HCT116 (cell line): ENCODE results near the gene FOXK1. TPM values are rescaled to one million over a fixed set of nuclear protein-coding genes. Genes with fewer than 3 reads are reported as not detected.

Experiments used
- ATAC-seq: fragments of 200-7000 bp; cut with Tn5 transposase; 2 replicates; pipeline ENCODE4 v1.9.1; 2020; ENCODE audit warnings: mild to moderate bottlenecking, moderate library complexity
- BruUV-seq: library from RNA; stranded (reverse); fragments of 400-500 nt; replicated peaks from 2 replicates; lab custom pipeline; 2021; lab: Mats Ljungman, UMichigan
- CTCF ChIA-PET: fragments of 300-600 bp; sonication (Branson Sonifier 250); formaldehyde crosslinking; loops from one replicate; lab custom pipeline; 2021; ENCODE audit warnings: antibody characterized with exemption; lab: Charles Lee
- POLR2A ChIA-PET: fragments of 300-600, 350-600 bp; sonication (Branson Sonifier 250); formaldehyde crosslinking; loops from one replicate; lab custom pipeline; 2021; ENCODE audit warnings: antibody characterized with exemption; lab: Charles Lee
- RAD21 ChIA-PET, 2 experiments: fragments of 300-600 bp; sonication (Branson Sonifier 250); formaldehyde crosslinking; loops; one replicate each; lab custom pipeline; 2023; ENCODE audit warnings: low total read pairs in 2 of 2; ENCODE audit not compliant: uncharacterized antibody in 2 of 2, unreplicated experiment in 2 of 2, low non-redundant PET in 1 of 2; lab: Charles Lee
- DNase-seq: peaks from one replicate; pipeline ENCODE4 v3.0.0-alpha.2; 2010; ENCODE audit warnings: low read depth, low spot score
- H2AFZ ChIP-seq: fragments of 200-600 bp; shearing (Covaris generic), sonication (generic); 2 replicates; pipeline ENCODE4 v1.6.1; 2017; ENCODE audit warnings: low read depth, mixed run types, mixed read lengths, antibody characterized with exemption, low read length; ENCODE audit not compliant: poor library complexity, severe bottlenecking
- H3K27ac ChIP-seq: 2 replicates; pipeline ENCODE4 v1.5.1; 2012; ENCODE audit warnings: low read depth, low read length
- H3K27me3 ChIP-seq: fragments of 200-600 bp; sonication (generic); 2 replicates; pipeline ENCODE4 v1.6.1; 2016; ENCODE audit warnings: mixed run types, low read length, mixed read lengths; ENCODE audit not compliant: insufficient read depth
- H3K36me3 ChIP-seq, 2 experiments: fragments of 200-500 bp in 1 of 2; fragments of 200-600 bp in 1 of 2; sonication (Bioruptor generic) in 1 of 2; sonication (generic) in 1 of 2; 2 replicates each; pipeline versions ENCODE4 v1.5.1 to v1.6.1; 2014 to 2016; ENCODE audit warnings: low read length in 2 of 2, inconsistent platforms in 1 of 2, mixed read lengths in 1 of 2, mixed run types in 1 of 2; ENCODE audit not compliant: insufficient read depth in 2 of 2, control insufficient read depth in 1 of 2
- H3K4me1 ChIP-seq, 2 experiments: fragments of 200-600 bp in 1 of 2; sonication (generic) in 1 of 2; 2 replicates each; pipeline versions ENCODE4 v1.5.1 to v1.6.1; 2012 to 2017; ENCODE audit warnings: low read length in 2 of 2, inconsistent platforms in 1 of 2, mild to moderate bottlenecking in 1 of 2, mixed read lengths in 1 of 2, mixed run types in 1 of 2, moderate library complexity in 1 of 2; ENCODE audit not compliant: insufficient read depth in 2 of 2, control insufficient read depth in 1 of 2
- H3K4me2 ChIP-seq: fragments of 200-600 bp; sonication (generic); 2 replicates; pipeline ENCODE4 v1.6.1; 2017; ENCODE audit warnings: mixed run types, low read length, mixed read lengths
- H3K4me3 ChIP-seq, 2 experiments: fragments of 200-600 bp in 1 of 2; sonication (generic) in 1 of 2; replicated peaks in 1 of 2; 2 replicates each; pipeline ENCODE4 v1.5.1; 2011 to 2016; ENCODE audit warnings: low read length in 2 of 2, control low read depth in 1 of 2, low read depth in 1 of 2, mild to moderate bottlenecking in 1 of 2, mixed read lengths in 1 of 2, mixed run types in 1 of 2
- H3K79me2 ChIP-seq: fragments of 200-600 bp; sonication (generic); 2 replicates; pipeline ENCODE4 v1.6.1; 2017; ENCODE audit warnings: mild to moderate bottlenecking, mixed run types, low read length, moderate library complexity, mixed read lengths; ENCODE audit not compliant: insufficient read depth
- H3K9ac ChIP-seq: fragments of 200-600 bp; sonication (generic); 2 replicates; pipeline ENCODE4 v1.6.1; 2016; ENCODE audit warnings: low read length, mixed read lengths
- H3K9me2 ChIP-seq: fragments of 200-600 bp; sonication (generic), shearing (Covaris generic); 2 replicates; pipeline ENCODE4 v1.6.1; 2017; ENCODE audit warnings: mixed run types, mild to moderate bottlenecking, moderate library complexity; ENCODE audit not compliant: insufficient read depth
- H3K9me3 ChIP-seq, 2 experiments: fragments of 200-500 bp in 1 of 2; fragments of 200-600 bp in 1 of 2; sonication (Bioruptor generic) in 1 of 2; sonication (generic) in 1 of 2; 2 replicates each; pipeline ENCODE4 v1.6.1; 2014 to 2017; ENCODE audit warnings: low read length in 2 of 2, mixed read lengths in 2 of 2, inconsistent platforms in 1 of 2, low read depth in 1 of 2, mild to moderate bottlenecking in 1 of 2, mixed run types in 1 of 2, moderate library complexity in 1 of 2; ENCODE audit not compliant: control insufficient read depth in 1 of 2, insufficient read depth in 1 of 2
- H4K20me1 ChIP-seq: fragments of 200-600 bp; sonication (generic), shearing (Covaris generic); 2 replicates; pipeline ENCODE4 v1.6.1; 2017; ENCODE audit warnings: mixed run types, mild to moderate bottlenecking, moderate library complexity; ENCODE audit not compliant: insufficient read depth
- ATF3 ChIP-seq: IDR thresholded peaks from 2 replicates; pipeline ENCODE4 v1.6.1; 2012
- CBX3 ChIP-seq: IDR thresholded peaks from 2 replicates; pipeline ENCODE4 v1.6.1; 2012; ENCODE audit warnings: low read depth
- FOSL1 ChIP-seq: IDR thresholded peaks from 2 replicates; pipeline ENCODE4 v1.6.1; 2012; ENCODE audit warnings: low read depth
- JUND ChIP-seq: IDR thresholded peaks from 2 replicates; pipeline ENCODE4 v1.6.1; 2012
- MAX ChIP-seq: IDR thresholded peaks from 2 replicates; pipeline ENCODE4 v1.6.1; 2012
- POLR2A ChIP-seq: IDR thresholded peaks from 2 replicates; pipeline ENCODE4 v1.7.0; 2011; ENCODE audit warnings: borderline replicate concordance; ENCODE audit not compliant: insufficient read depth, insufficient read length; ENCODE audit errors: extremely low read depth
- POLR2AphosphoS5 ChIP-seq: IDR thresholded peaks from 2 replicates; pipeline ENCODE4 v1.6.1; 2011; ENCODE audit warnings: mild to moderate bottlenecking, low read depth, low read length, moderate library complexity
- RAD21 ChIP-seq: IDR thresholded peaks from 2 replicates; pipeline ENCODE4 v1.6.1; 2012; ENCODE audit warnings: low read depth, mild to moderate bottlenecking
- REST ChIP-seq: IDR thresholded peaks from 2 replicates; pipeline ENCODE4 v1.6.1; 2012; ENCODE audit warnings: low read depth
- SP1 ChIP-seq: IDR thresholded peaks from 2 replicates; pipeline ENCODE4 v1.6.1; 2012; ENCODE audit warnings: low read depth
- YY1 ChIP-seq: IDR thresholded peaks from 2 replicates; pipeline ENCODE4 v1.6.1; 2011; ENCODE audit warnings: low read length, low read depth, moderate library complexity, mild to moderate bottlenecking; ENCODE audit not compliant: insufficient replicate concordance; ENCODE audit errors: extremely low read depth
- ZNF274 ChIP-seq: fragments of 200-500 bp; sonication (Bioruptor generic); IDR thresholded peaks from 2 replicates; pipeline ENCODE4 v1.6.1; 2014; ENCODE audit warnings: mild to moderate bottlenecking, low read depth, low read length, inconsistent platforms
- intact Hi-C: fragments of 100-400 bp; cut with micrococcal nuclease; formaldehyde crosslinking; loops from 2 replicates; pipeline ENCODE4 v1.10.0; 2022
- total RNA-seq: library from RNA; stranded (reverse); gene quantifications from one replicate; pipeline ENCODE4 v1.2.1, GENCODE V29; 2021; ENCODE audit not compliant: unreplicated experiment

Gene FOXK1
- total RNA-seq, 1 experiment from 2014 or later = 60.5 TPM

GRCh38 chr7:4633012-4633411 is 49.1 kb upstream of the FOXK1 start:
- CTCF ChIA-PET = interaction anchor here (0.8 to 3.7 kb wide), 3 partner anchors 9 to 122 kb away, joined by 4 to 16 read pairs (median 6); no protein-coding TSS in a partner anchor
- Histone ChIP-seq H3K36me3 (no peaks in the 10 kb centered on the region), H3K27ac (peak overlapping the region; percentile 44; the same call in 1 of the 2 replicates), H4K20me1 (no peaks in the 10 kb centered on the region), H3K9ac (no peak overlapping the region), H3K9me2 (no peaks in the 10 kb centered on the region), H3K4me2 (peak overlapping the region; percentile 29), H3K4me1 (peaks cover 28 to 41% of the 10 kb centered on the region in 2 experiments), H3K4me3 (no peak overlapping the region), H2AFZ (peak overlapping the region; percentile 40), H3K79me2 (no peaks in the 10 kb centered on the region), H3K27me3 (no peaks in the 10 kb centered on the region), H3K9me3 (no peaks in the 10 kb centered on the region)
- POLR2A ChIA-PET = no interaction called here
- ATAC-seq = peak; percentile 45
- TF ChIP-seq MAX = peak; percentile 85
- peak; percentile 53 for TF ChIP-seq SP1
- TF ChIP-seq FOSL1 = peak; percentile 89
- TF ChIP-seq ZNF274 = no peak
- TF ChIP-seq CBX3 = peak; percentile 93
- TF ChIP-seq REST = no peak
- TF ChIP-seq YY1 = peak; percentile 41
- TF ChIP-seq JUND = peak; percentile 79
- TF ChIP-seq RAD21 = peak; percentile 44
- peak; percentile 37; the same call in 1 of the 2 replicates for TF ChIP-seq POLR2AphosphoS5
- TF ChIP-seq ATF3 = no peak
- TF ChIP-seq POLR2A = no peak
- intact Hi-C loops = loop anchor here (5.0 to 10.0 kb wide), 3 partner anchors 119 to 1328 kb away; partner anchors contain the start of gene SDK1
- DNase-seq = peak; percentile 78
- no TSS peak for BruUV-seq
- RAD21 ChIA-PET = no interaction called here
